ENCODE data around the gene CDS1. TPM values are rescaled to one million over a fixed set of nuclear protein-coding genes. Genes with fewer than 3 reads are reported as not detected.
A peak's percentile ranks its signal among the peaks of the same experiment; 100 is the strongest.

Gene CDS1
- total RNA-seq, 1 donor from 2014 or later, result 8.8 TPM

DNA sequence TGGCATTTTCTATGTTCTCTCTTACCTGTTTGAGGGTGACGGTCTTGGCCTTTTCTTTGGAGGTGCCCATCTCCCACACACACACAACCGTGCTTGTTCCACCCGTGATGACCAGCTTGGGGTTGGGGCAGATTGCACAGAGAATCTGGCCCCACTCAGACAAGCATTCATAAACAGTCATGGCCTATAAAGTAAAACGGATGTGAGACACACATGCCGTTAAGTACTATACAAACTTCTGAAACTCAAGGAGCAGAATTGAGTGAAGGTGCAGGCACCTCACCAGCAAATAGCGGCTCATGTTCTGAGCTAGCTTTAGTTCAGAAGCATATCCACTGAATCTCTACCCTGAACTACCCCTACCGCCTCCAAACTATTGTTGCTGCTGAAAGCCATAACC, 107.6 kb downstream of the CDS1 start:
- DNase-seq (ENCODE audit: extremely low spot score in 2 of 2), result no peak
- TF ChIP-seq POLR2A (IDR thresholded peaks at IDR 0.05) (no peak), POLR2AphosphoS5 (IDR thresholded peaks at IDR 0.05; ENCODE audit: insufficient read depth in 1 of 2, low read depth in 1 of 2) (no peak)
- TF ChIP-seq, protein P1, sequence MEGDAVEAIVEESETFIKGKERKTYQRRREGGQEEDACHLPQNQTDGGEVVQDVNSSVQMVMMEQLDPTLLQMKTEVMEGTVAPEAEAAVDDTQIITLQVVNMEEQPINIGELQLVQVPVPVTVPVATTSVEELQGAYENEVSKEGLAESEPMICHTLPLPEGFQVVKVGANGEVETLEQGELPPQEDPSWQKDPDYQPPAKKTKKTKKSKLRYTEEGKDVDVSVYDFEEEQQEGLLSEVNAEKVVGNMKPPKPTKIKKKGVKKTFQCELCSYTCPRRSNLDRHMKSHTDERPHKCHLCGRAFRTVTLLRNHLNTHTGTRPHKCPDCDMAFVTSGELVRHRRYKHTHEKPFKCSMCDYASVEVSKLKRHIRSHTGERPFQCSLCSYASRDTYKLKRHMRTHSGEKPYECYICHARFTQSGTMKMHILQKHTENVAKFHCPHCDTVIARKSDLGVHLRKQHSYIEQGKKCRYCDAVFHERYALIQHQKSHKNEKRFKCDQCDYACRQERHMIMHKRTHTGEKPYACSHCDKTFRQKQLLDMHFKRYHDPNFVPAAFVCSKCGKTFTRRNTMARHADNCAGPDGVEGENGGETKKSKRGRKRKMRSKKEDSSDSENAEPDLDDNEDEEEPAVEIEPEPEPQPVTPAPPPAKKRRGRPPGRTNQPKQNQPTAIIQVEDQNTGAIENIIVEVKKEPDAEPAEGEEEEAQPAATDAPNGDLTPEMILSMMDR (IDR thresholded peaks at IDR 0.05), result no peak
- Histone ChIP-seq H3K27me3 (no peaks in the 10 kb centered on the region), H3K9me3 (no peaks in the 10 kb centered on the region), H3K4me3 (no peak overlapping the region), H3K27ac (no peak overlapping the region), H3K36me3 (peaks cover 0 to 51% of the 10 kb centered on the region in 2 donors), H3K4me1 (peaks cover 9% of the 10 kb centered on the region)
- intact Hi-C loops (cut with DNase I), result no loop called here

DNA sequence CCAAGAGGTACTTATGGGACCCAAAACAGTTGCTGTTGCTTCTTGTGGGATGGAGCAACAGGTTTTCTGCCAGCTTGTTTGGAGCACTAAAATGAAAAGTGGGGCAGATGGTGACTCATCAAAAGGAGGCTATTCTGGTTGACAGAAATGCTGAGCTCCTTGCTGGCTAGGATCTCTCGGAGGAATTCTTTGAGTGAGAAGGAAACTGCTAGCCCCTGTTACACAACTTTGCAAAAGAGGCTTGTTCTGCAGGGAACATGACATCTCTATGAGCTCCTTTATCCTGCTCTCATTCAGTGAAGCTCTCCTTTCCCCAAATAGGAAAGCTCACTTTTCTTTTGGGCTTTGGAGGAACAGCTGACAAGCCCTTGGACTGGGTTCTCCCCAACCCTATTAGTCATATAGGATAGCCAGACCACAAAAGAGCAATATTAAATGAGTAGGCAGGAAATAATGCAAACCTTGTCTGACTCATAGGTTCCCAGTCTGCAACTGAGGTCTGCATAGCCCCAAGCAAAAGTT, 108.3 kb downstream of the CDS1 start:
- Histone ChIP-seq H3K27me3 (no peaks in the 10 kb centered on the region), H3K9me3 (no peaks in the 10 kb centered on the region), H3K36me3 (peaks cover 0 to 52% of the 10 kb centered on the region in 2 donors), H3K4me1 (peaks cover 9% of the 10 kb centered on the region), H3K27ac (no peak overlapping the region), H3K4me3 (no peak overlapping the region)
- intact Hi-C loops (cut with DNase I), result no loop called here
- peak in 1 of 2 donors; percentile 12 for TF ChIP-seq POLR2AphosphoS5 (IDR thresholded peaks at IDR 0.05; ENCODE audit: insufficient read depth in 1 of 2, low read depth in 1 of 2)
- TF ChIP-seq, protein P1 (IDR thresholded peaks at IDR 0.05), result no peak
- no peak for DNase-seq (ENCODE audit: extremely low spot score in 2 of 2)

DNA sequence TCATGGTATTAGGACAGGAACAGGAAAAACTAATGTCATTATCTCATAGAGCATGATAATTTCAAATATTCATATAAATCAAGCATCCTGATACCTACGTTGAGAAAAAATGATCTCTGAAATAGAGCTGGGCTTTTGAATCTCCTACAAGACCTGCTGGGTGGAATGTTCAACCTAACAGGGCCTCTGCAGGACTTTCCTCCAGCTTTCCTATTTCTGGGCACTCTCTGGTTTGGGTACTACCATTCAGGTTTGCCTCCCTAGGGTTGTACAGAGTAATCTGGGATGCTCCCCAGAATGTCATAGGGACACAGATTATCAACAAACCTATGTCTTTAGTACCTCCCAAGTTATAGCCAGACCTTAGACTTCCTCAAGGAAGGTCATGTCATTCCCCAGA, 108.9 kb downstream of the CDS1 start:
- TF ChIP-seq, protein P1 (IDR thresholded peaks at IDR 0.05), result no peak
- TF ChIP-seq POLR2A (IDR thresholded peaks at IDR 0.05), result no peak
- TF ChIP-seq POLR2AphosphoS5 (IDR thresholded peaks at IDR 0.05; ENCODE audit: insufficient read depth in 1 of 2, low read depth in 1 of 2), result no peak
- H3K4me3 ChIP-seq, result no peak overlapping the region
- H3K4me1 ChIP-seq, result peaks cover 9% of the 10 kb centered on the region
- DNase-seq (ENCODE audit: extremely low spot score in 2 of 2), result no peak
- H3K36me3 ChIP-seq, result peaks cover 0 to 51% of the 10 kb centered on the region in 2 donors
- H3K9me3 ChIP-seq, result no peaks in the 10 kb centered on the region
- intact Hi-C loops (cut with DNase I), result no loop called here
- H3K27me3 ChIP-seq, result no peaks in the 10 kb centered on the region
- no peak overlapping the region for H3K27ac ChIP-seq

- peaks cover 0 to 51% of the 10 kb centered on the region in 2 donors for H3K36me3 ChIP-seq
- DNase-seq (ENCODE audit: extremely low spot score in 2 of 2), result no peak
- H3K4me1 ChIP-seq, result no peaks in the 10 kb centered on the region
- intact Hi-C loops (cut with DNase I), result no loop called here
- no peak overlapping the region for H3K4me3 ChIP-seq
- H3K27me3 ChIP-seq, result no peaks in the 10 kb centered on the region
- H3K27ac ChIP-seq, result no peak overlapping the region
- TF ChIP-seq POLR2AphosphoS5 (IDR thresholded peaks at IDR 0.05; ENCODE audit: insufficient read depth in 1 of 2, low read depth in 1 of 2) (no peak), POLR2A (IDR thresholded peaks at IDR 0.05) (no peak)
- TF ChIP-seq, protein P1 (IDR thresholded peaks at IDR 0.05), result no peak
- no peaks in the 10 kb centered on the region for H3K9me3 ChIP-seq
Measured at GRCh38 chr4:84697159-84697558, 114.2 kb downstream of the CDS1 start.

GRCh38 chr4:84697615-84698201, 114.8 kb downstream of the CDS1 start:
- intact Hi-C loops (cut with DNase I), result no loop called here
- Histone ChIP-seq H3K36me3 (peaks cover 0 to 53% of the 10 kb centered on the region in 2 donors), H3K27ac (no peak overlapping the region), H3K9me3 (no peaks in the 10 kb centered on the region), H3K4me3 (no peak overlapping the region), H3K27me3 (no peaks in the 10 kb centered on the region), H3K4me1 (no peaks in the 10 kb centered on the region)
- no peak for DNase-seq (ENCODE audit: extremely low spot score in 2 of 2)
- TF ChIP-seq POLR2AphosphoS5 (IDR thresholded peaks at IDR 0.05; ENCODE audit: insufficient read depth in 1 of 2, low read depth in 1 of 2) (no peak), POLR2A (IDR thresholded peaks at IDR 0.05) (no peak)
- TF ChIP-seq, protein P1 (IDR thresholded peaks at IDR 0.05), result no peak
